Fibroblast of mammary gland (primary cell): ENCODE results near the gene MYO1H.
"Not testable (repeated sequence)": the region's sequence is repeated elsewhere in the genome, so short reads cannot be mapped to it uniquely, and the experiment has no call there.

Experiments used
- DNase-seq: peaks from one replicate; pipeline ENCODE4 v3.0.0-alpha.2; 2010; ENCODE audit warnings: low read depth
- H3K4me3 ChIP-seq: 2 replicates; pipeline ENCODE4 v1.5.1; 2011; ENCODE audit warnings: low read depth, mild to moderate bottlenecking, low read length, moderate library complexity; ENCODE audit not compliant: control insufficient read depth
- CTCF ChIP-seq: conservative IDR thresholded peaks from 2 replicates; pipeline ENCODE4 v1.5.1; 2011; ENCODE audit warnings: low read depth, low read length, inconsistent platforms; ENCODE audit not compliant: control insufficient read depth, insufficient read depth

Gene MYO1H

GRCh38 chr12:109305547-109305946, 42.2 kb upstream of the MYO1H start:
- no peak for DNase-seq
- no peak overlapping the region for H3K4me3 ChIP-seq

GRCh38 chr12:109307051-109307450, 40.6 kb upstream of the MYO1H start:
- no peak for DNase-seq
- H3K4me3 ChIP-seq, result no peak overlapping the region
- TF ChIP-seq CTCF, result no peak

More at GRCh38 chr12:109305547-109305946, 42.2 kb upstream of the MYO1H start:
- TF ChIP-seq CTCF, result no peak

- no peak for DNase-seq
- TF ChIP-seq CTCF, result no peak
- H3K4me3 ChIP-seq, result no peak within 1 kb of the TSS
Measured at GRCh38 chr12:109308534-109309380, 38.9 kb upstream of the MYO1H start, which contains the start of gene FOXN4. TSS of gene FOXN4 (minus strand) at chr12:109309284. CDS start at chr12:109308321, 963 bp downstream.

GRCh38 chr12:109309381-109310246, 38.1 kb upstream of the MYO1H start:
- no peak for DNase-seq
- TF ChIP-seq CTCF, result no peak
- no peak overlapping the region for H3K4me3 ChIP-seq

- H3K4me3 ChIP-seq, result no peak overlapping the region
- TF ChIP-seq CTCF, result no peak
- no peak for DNase-seq
Measured at GRCh38 chr12:109310247-109311125, 37.2 kb upstream of the MYO1H start.

- DNase-seq, H3K4me3 ChIP-seq: not testable (repeated sequence)
Measured at GRCh38 chr12:109321294-109321693, 26.4 kb upstream of the MYO1H start.
